Measurements from ENCODE around the gene CADM4.
"Not testable (repeated sequence)": the region's sequence is repeated elsewhere in the genome, so short reads cannot be mapped to it uniquely, and the experiment has no call there.

CADM4 gene

GRCh38 chr19:43594081-43594697, 45.5 kb downstream of the CADM4 start:
- H3K36me3 ChIP-seq: peaks cover 20 to 66% (median 32%) of the 10 kb centered on the region in 3 donors
- no peak for DNase-seq
- H3K4me3 ChIP-seq: peak overlapping the region; percentile 67 to 80
- H3K9me3 ChIP-seq: no peaks in the 10 kb centered on the region
- peak overlapping the region; percentile 11 to 90 for H3K27ac ChIP-seq
- H3K27me3 ChIP-seq: no peaks in the 10 kb centered on the region
- peaks cover 0 to 47% (median 38%) of the 10 kb centered on the region in 4 donors for H3K4me1 ChIP-seq
- intact Hi-C loops (cut with DNase I; ENCODE audit: low total_unique reads): no loop called here
- TF ChIP-seq CTCF (IDR thresholded peaks at IDR 0.05): no peak

GRCh38 chr19:43592800-43593350, 46.8 kb downstream of the CADM4 start:
- H3K27me3 ChIP-seq: no peaks in the 10 kb centered on the region
- no peak overlapping the region for H3K27ac ChIP-seq
- H3K4me3 ChIP-seq: no peak overlapping the region
- TF ChIP-seq CTCF (IDR thresholded peaks at IDR 0.05): no peak
- intact Hi-C loops (cut with DNase I; ENCODE audit: low total_unique reads): no loop called here
- H3K4me1 ChIP-seq: peaks cover 0 to 40% (median 35%) of the 10 kb centered on the region in 4 donors
- peaks cover 16 to 62% (median 25%) of the 10 kb centered on the region in 3 donors for H3K36me3 ChIP-seq
- H3K9me3 ChIP-seq: no peaks in the 10 kb centered on the region
- no peak for DNase-seq

- Histone ChIP-seq H3K4me3 (no peak overlapping the region), H3K4me1 (peaks cover 0 to 32% (median 27%) of the 10 kb centered on the region in 4 donors), H3K27me3 (no peaks in the 10 kb centered on the region), H3K27ac (no peak overlapping the region), H3K9me3 (no peaks in the 10 kb centered on the region), H3K36me3 (peaks cover 16 to 62% (median 25%) of the 10 kb centered on the region in 3 donors)
- TF ChIP-seq CTCF (IDR thresholded peaks at IDR 0.05): no peak
- intact Hi-C loops (cut with DNase I; ENCODE audit: low total_unique reads): no loop called here
- DNase-seq: no peak
Measured at GRCh38 chr19:43591904-43592772, 47.5 kb downstream of the CADM4 start.

- Histone ChIP-seq H3K4me3 (no peak overlapping the region), H3K36me3 (peaks cover 16 to 61% (median 25%) of the 10 kb centered on the region in 3 donors), H3K27me3 (no peaks in the 10 kb centered on the region), H3K4me1 (peaks cover 0 to 18% (median 15%) of the 10 kb centered on the region in 4 donors), H3K27ac (no peak overlapping the region), H3K9me3 (no peaks in the 10 kb centered on the region)
- DNase-seq: no peak
- TF ChIP-seq CTCF (IDR thresholded peaks at IDR 0.05): no peak
- intact Hi-C loops (cut with DNase I; ENCODE audit: low total_unique reads): no loop called here
Measured at GRCh38 chr19:43589678-43590077, 50.0 kb downstream of the CADM4 start.

GRCh38 chr19:43589277-43589676, 50.4 kb downstream of the CADM4 start:
- peaks cover 16 to 57% (median 25%) of the 10 kb centered on the region in 3 donors for H3K36me3 ChIP-seq

GRCh38 chr19:43587029-43587428, 52.6 kb downstream of the CADM4 start:
- DNase-seq; H3K27ac ChIP-seq; H3K4me3 ChIP-seq; intact Hi-C loops (cut with DNase I; ENCODE audit: low total_unique reads); H3K9me3 ChIP-seq; H3K4me1 ChIP-seq; H3K27me3 ChIP-seq: not testable (repeated sequence)
- peaks cover 3 to 34% (median 7%) of the 10 kb centered on the region in 3 donors for H3K36me3 ChIP-seq

More at GRCh38 chr19:43589277-43589676, 50.4 kb downstream of the CADM4 start:
- intact Hi-C loops (cut with DNase I; ENCODE audit: low total_unique reads): no loop called here
- DNase-seq: no peak
- Histone ChIP-seq H3K9me3 (no peaks in the 10 kb centered on the region), H3K27me3 (no peaks in the 10 kb centered on the region), H3K27ac (no peak overlapping the region), H3K4me3 (no peak overlapping the region), H3K4me1 (peaks cover 0 to 14% (median 11%) of the 10 kb centered on the region in 4 donors)
- TF ChIP-seq CTCF (IDR thresholded peaks at IDR 0.05): no peak

Data from tibial artery (tissue), 4 donors.